Chondrocyte (in vitro differentiated cells): ENCODE measurements around the gene HSFX4. TPM values are rescaled to one million over a fixed set of nuclear protein-coding genes. Genes with fewer than 3 reads are reported as not detected.
"Not testable (repeated sequence)": the region's sequence is repeated elsewhere in the genome, so short reads cannot be mapped to it uniquely, and the experiment has no call there.

Experiments used
- DNase-seq: peaks from one replicate; pipeline ENCODE4 v3.0.0; 2021; ENCODE audit warnings: mixed read lengths, low spot score
- H3K27ac Mint-ChIP-seq: one replicate; pipeline ENCODE4 v1.8.0; 2021; ENCODE audit warnings: mild to moderate bottlenecking, moderate library complexity, mixed read lengths; ENCODE audit not compliant: unreplicated experiment
- H3K27me3 Mint-ChIP-seq: 2 replicates; pipeline ENCODE4 v1.8.0; 2021; ENCODE audit warnings: low read depth, mixed read lengths
- H3K36me3 Mint-ChIP-seq: 2 replicates; pipeline ENCODE4 v1.8.0; 2021; ENCODE audit warnings: low read depth, mixed read lengths
- H3K4me1 Mint-ChIP-seq: 2 replicates; pipeline ENCODE4 v1.8.0; 2021; ENCODE audit warnings: low read depth, mild to moderate bottlenecking, mixed read lengths
- H3K4me3 Mint-ChIP-seq: one replicate; pipeline ENCODE4 v1.8.0; 2021; ENCODE audit warnings: mild to moderate bottlenecking, moderate library complexity, mixed read lengths; ENCODE audit not compliant: unreplicated experiment
- H3K9me3 Mint-ChIP-seq: 2 replicates; pipeline ENCODE4 v1.8.0; 2021; ENCODE audit warnings: low read depth, mixed read lengths
- CTCF ChIP-seq: fragments of 200-600 bp; sonication (generic); IDR thresholded peaks from 2 replicates; pipeline ENCODE4 v1.5.0; 2021; ENCODE audit warnings: antibody characterized with exemption, mild to moderate bottlenecking, moderate library complexity
- long read RNA-seq: library from polyadenylated mRNA; stranded (forward); transcript quantifications from one replicate; pipeline ENCODE4 v2.0.0, GENCODE V29; 2021
- total RNA-seq: library from RNA; stranded (reverse); gene quantifications from 3 replicates; pipeline ENCODE4 v1.2.1, GENCODE V29; 2021

Gene HSFX4
- not detected in 3 replicates for total RNA-seq
- long read RNA-seq, result 0 reads

- not testable (repeated sequence) for DNase-seq, H3K27ac Mint-ChIP-seq, H3K9me3 Mint-ChIP-seq, H3K4me1 Mint-ChIP-seq, H3K4me3 Mint-ChIP-seq, H3K36me3 Mint-ChIP-seq, H3K27me3 Mint-ChIP-seq
Observed at GRCh38 chrX:149929400-149929799, at the start of gene HSFX4. TSS of gene HSFX4 (plus strand) at chrX:149929573. CDS start at chrX:149929645, 72 bp downstream.

GRCh38 chrX:149881081-149881711 is 48.2 kb upstream of the HSFX4 start, which contains the start of gene MAGEA8:
TSS of gene MAGEA8 (plus strand) at chrX:149881183. CDS start at chrX:149884273, 3,090 bp downstream.
- Mint-ChIP-seq H3K27ac (no peak within 1 kb of the TSS), H3K27me3 (no peaks in the 10 kb centered on the region), H3K4me3 (no peak within 1 kb of the TSS), H3K9me3 (peaks cover 10% of the 10 kb centered on the region), H3K4me1 (no peaks in the 10 kb centered on the region), H3K36me3 (no peaks in the 10 kb centered on the region)
- peak; percentile 32 for TF ChIP-seq CTCF
- DNase-seq, result peak; percentile 85

- not testable (repeated sequence) for H3K27me3 Mint-ChIP-seq, H3K4me3 Mint-ChIP-seq, H3K4me1 Mint-ChIP-seq, DNase-seq, H3K36me3 Mint-ChIP-seq, H3K9me3 Mint-ChIP-seq, H3K27ac Mint-ChIP-seq
Observed at GRCh38 chrX:149890828-149891227, 38.5 kb upstream of the HSFX4 start.

GRCh38 chrX:149898554-149898953 is 30.8 kb upstream of the HSFX4 start:
- TF ChIP-seq CTCF, result no peak
- Mint-ChIP-seq H3K36me3 (no peaks in the 10 kb centered on the region), H3K27ac (no peak overlapping the region), H3K4me1 (no peaks in the 10 kb centered on the region), H3K4me3 (no peak overlapping the region), H3K27me3 (peaks cover 2% of the 10 kb centered on the region), H3K9me3 (peaks cover 8% of the 10 kb centered on the region)
- no peak for DNase-seq

GRCh38 chrX:149903889-149904748 is 25.3 kb upstream of the HSFX4 start:
- Mint-ChIP-seq H3K36me3 (no peaks in the 10 kb centered on the region), H3K9me3 (peaks cover under 1% of the 10 kb centered on the region), H3K27ac (peak overlapping the region; percentile 62), H3K4me1 (peaks cover 9% of the 10 kb centered on the region), H3K4me3 (peak overlapping the region; percentile 57), H3K27me3 (no peaks in the 10 kb centered on the region)
- DNase-seq, result no peak
- peak; percentile 69 for TF ChIP-seq CTCF

GRCh38 chrX:149908308-149908707 is 21.1 kb upstream of the HSFX4 start:
- DNase-seq, result no peak
- Mint-ChIP-seq H3K4me1 (peaks cover 9% of the 10 kb centered on the region), H3K36me3 (no peaks in the 10 kb centered on the region), H3K9me3 (peaks cover 8% of the 10 kb centered on the region), H3K4me3 (no peak overlapping the region), H3K27ac (no peak overlapping the region), H3K27me3 (peaks cover 3% of the 10 kb centered on the region)
- TF ChIP-seq CTCF, result no peak
